HepG2 (cell line): Measurements from ENCODE around the gene HOXC4. TPM values are rescaled to one million over a fixed set of nuclear protein-coding genes. Genes with fewer than 3 reads are reported as not detected.

Experiments used
- ATAC-seq: fragments of 200-7000 bp; cut with Tn5 transposase; 3 replicates; pipeline ENCODE4 v1.9.1; 2020; ENCODE audit warnings: mild to moderate bottlenecking, moderate library complexity
- BruUV-seq: library from RNA; stranded (reverse); fragments of 400-500 nt; replicated peaks from 2 replicates; lab custom pipeline; 2021; lab: Mats Ljungman, UMichigan
- CTCF ChIA-PET: fragments of 300-600 bp; formaldehyde crosslinking; extraction: SDS; loops from one replicate; lab custom pipeline; 2021; ENCODE audit warnings: low total read pairs, inconsistent platforms, low intra/inter-chr PET ratio; lab: Yijun Ruan, JAX
- POLR2A ChIA-PET: fragments of 350-600 bp; sonication (Branson Sonifier 250); formaldehyde crosslinking; loops from one replicate; lab custom pipeline; 2020; ENCODE audit warnings: antibody characterized with exemption, inconsistent platforms; lab: Yijun Ruan, JAX
- DNase-seq: peaks from one replicate; pipeline ENCODE4 v3.0.0-alpha.2; 2015; ENCODE audit warnings: low spot score
- FAIRE-seq: peaks from 3 replicates; lab custom pipeline; 2011; peaks lifted over from hg19 to GRCh38; lab: Jason Lieb, UNC
- H2AFZ ChIP-seq: one replicate; pipeline ENCODE4 v1.6.1; 2011; ENCODE audit warnings: low read length, inconsistent platforms
- H3K27ac ChIP-seq: fragments of 300-600 bp; 3 replicates; pipeline ENCODE4 v1.8.0; 2011; ENCODE audit warnings: mixed run types, mild to moderate bottlenecking, mixed read lengths, low read length, inconsistent platforms; ENCODE audit not compliant: insufficient read depth; ENCODE audit errors: extremely low read length
- H3K27me3 ChIP-seq, 2 experiments: fragments of 200-600 bp in 1 of 2; 2 replicates in 1 of 2; 3 replicates in 1 of 2; pipeline versions ENCODE4 v1.6.0 to v1.8.0; 2011; ENCODE audit warnings: low read length in 2 of 2, mild to moderate bottlenecking in 2 of 2, moderate library complexity in 2 of 2, inconsistent platforms in 1 of 2; ENCODE audit not compliant: insufficient read depth in 2 of 2, control insufficient read depth in 1 of 2
- H3K36me3 ChIP-seq, 2 experiments: fragments of 200-600 bp in 1 of 2; replicated peaks in 1 of 2; 2 replicates in 1 of 2; 3 replicates in 1 of 2; pipeline versions ENCODE4 v1.5.1 to v1.8.0; 2011; ENCODE audit warnings: low read length in 2 of 2, inconsistent platforms in 1 of 2; ENCODE audit not compliant: insufficient read depth in 2 of 2, control insufficient read depth in 1 of 2
- H3K4me1 ChIP-seq: 2 replicates; pipeline ENCODE4 v1.5.1; 2012; ENCODE audit warnings: low read length, inconsistent platforms; ENCODE audit not compliant: insufficient read depth
- H3K4me2 ChIP-seq: 2 replicates; pipeline ENCODE4 v1.6.0; 2011; ENCODE audit warnings: low read depth, low read length, inconsistent platforms
- H3K4me3 ChIP-seq, 3 experiments: fragments of 200-600 bp in 1 of 3; sonication (generic), shearing (Covaris generic) in 1 of 3; replicated peaks in 1 of 3; 2 replicates each; pipeline ENCODE4 v1.5.1; 2011 to 2016; ENCODE audit warnings: low read length in 3 of 3, inconsistent platforms in 2 of 3, low read depth in 2 of 3, mild to moderate bottlenecking in 2 of 3, control low read depth in 1 of 3, mixed read lengths in 1 of 3; ENCODE audit not compliant: insufficient read depth in 1 of 3
- H3K79me2 ChIP-seq: one replicate; pipeline ENCODE4 v1.6.1; 2011; ENCODE audit warnings: low read length, inconsistent platforms; ENCODE audit not compliant: insufficient read depth
- H3K9ac ChIP-seq: 2 replicates; pipeline ENCODE4 v1.6.0; 2011; ENCODE audit warnings: mild to moderate bottlenecking, low read depth, low read length, inconsistent platforms; ENCODE audit not compliant: insufficient read depth
- H3K9me3 ChIP-seq: 2 replicates; pipeline ENCODE4 v1.5.1; 2012; ENCODE audit warnings: mild to moderate bottlenecking, low read length
- H4K20me1 ChIP-seq: 2 replicates; pipeline ENCODE4 v1.6.0; 2011; ENCODE audit warnings: inconsistent platforms, mild to moderate bottlenecking, low read length, moderate library complexity; ENCODE audit not compliant: insufficient read depth
- ARID2 ChIP-seq: sonication (generic); formaldehyde crosslinking; IDR thresholded peaks from 2 replicates; pipeline ENCODE4 v1.8.1; 2022; ENCODE audit warnings: mild to moderate bottlenecking, missing genetic modification reagents, borderline replicate concordance
- JDP2 ChIP-seq: sonication (generic); formaldehyde crosslinking; IDR thresholded peaks from 2 replicates; pipeline ENCODE4 v1.8.1; 2022; ENCODE audit warnings: missing genetic modification reagents, borderline replicate concordance
- SIX1 ChIP-seq: sonication (generic); formaldehyde crosslinking; IDR thresholded peaks from 2 replicates; pipeline ENCODE4 v1.4.0; 2020; ENCODE audit warnings: missing genetic modification reagents, borderline replicate concordance
- TFAP4 ChIP-seq: sonication (generic); IDR thresholded peaks from 2 replicates; pipeline ENCODE4 v1.6.1; 2016; ENCODE audit warnings: low read depth, borderline replicate concordance
- ZKSCAN1 ChIP-seq: fragments of 150-350 bp; IDR thresholded peaks from 2 replicates; pipeline ENCODE4 v1.6.1; 2014; ENCODE audit warnings: low read length
- ZNF180 ChIP-seq: sonication (generic); formaldehyde crosslinking; IDR thresholded peaks from 2 replicates; pipeline ENCODE4 v1.4.0; 2020; ENCODE audit warnings: low read depth, missing genetic modification reagents, borderline replicate concordance
- ZNF24 ChIP-seq: fragments of 450-650 bp; IDR thresholded peaks from 2 replicates; pipeline ENCODE4 v1.6.1; 2017; ENCODE audit warnings: antibody characterized with exemption, mild to moderate bottlenecking
- ZNF609 ChIP-seq: sonication (generic); formaldehyde crosslinking; IDR thresholded peaks from 2 replicates; pipeline ENCODE4 v1.4.0; 2020; ENCODE audit warnings: mild to moderate bottlenecking, missing genetic modification reagents, borderline replicate concordance
- ZNF614 ChIP-seq: IDR thresholded peaks from 2 replicates; pipeline ENCODE4 v1.6.1; 2018; ENCODE audit warnings: missing biosample characterization, missing genetic modification reagents, inconsistent platforms, borderline replicate concordance
- ZSCAN22 ChIP-seq: sonication (generic); formaldehyde crosslinking; IDR thresholded peaks from 2 replicates; pipeline ENCODE4 v1.4.0; 2020; ENCODE audit warnings: mild to moderate bottlenecking, missing genetic modification reagents
- WGBS: methylation state at CpG from one replicate; pipeline ENCODE4 v1.1.6; 2017; ENCODE audit warnings: low lambda C conversion rate; 5-methylcytosine and 5-hydroxymethylcytosine counted together
- in situ Hi-C: cut with HindIII; loops from 2 replicates; pipeline ENCODE4 v1.10.0; 2017; ENCODE audit warnings: low pct_unique_long_range_greater_than_20kb; ENCODE audit not compliant: extremely low pct_ligation_motif_present
- intact Hi-C: fragments of 100-400 bp; cut with micrococcal nuclease; formaldehyde crosslinking; loops from one replicate; pipeline ENCODE4 v1.10.0; 2022; ENCODE audit not compliant: unreplicated experiment
- polyA plus RNA-seq, 8 experiments: library from polyadenylated mRNA; depleted of rRNA in 3 of 8; stranded (reverse) in 7 of 8; unstranded in 1 of 8; fragments of >200 nt; fragmentation: Illumina TruSeq in 4 of 8; extraction: Trizol in 4 of 8; gene quantifications; 2 replicates each; pipeline versions ENCODE4 v1.2.1 to v1.2.3, GENCODE V29; 2011 to 2016; ENCODE audit warnings: low read depth in 4 of 8, missing spikeins in 1 of 8, mixed read lengths in 1 of 8; ENCODE audit not compliant: insufficient read depth in 1 of 8
- total RNA-seq, 5 experiments: library from RNA; depleted of rRNA; stranded (reverse); fragments of >200 nt; fragmentation: Illumina TruSeq; extraction: Trizol; gene quantifications; 2 replicates each; pipeline ENCODE4 v1.2.3, GENCODE V29; 2016; ENCODE audit warnings: low read depth in 1 of 5
- TF ChIP-seq, protein P1 (sequence below): IDR thresholded peaks from 2 replicates; pipeline ENCODE4 v1.6.1; 2016; ENCODE audit warnings: control low read depth

The HOXC4 gene
- total and polyA plus RNA-seq, 2 of the 13 experiments (the other 11 are each of a cell fraction or from before 2014, with no cell fraction given), result not detected

GRCh38 chr12:54026640-54027441, 26.8 kb upstream of the HOXC4 start:
- in situ Hi-C loops, result no loop called here
- no peak overlapping the region for H3K4me2 ChIP-seq
- H3K4me3 ChIP-seq, result no peak overlapping the region
- H3K27ac ChIP-seq, result no peak overlapping the region
- DNase-seq, result no peak
- ChIA-PET POLR2A (no interaction called here), CTCF (no interaction called here)
- no peaks in the 10 kb centered on the region for H3K4me1 ChIP-seq
- BruUV-seq, result no TSS peak
- no peak for FAIRE-seq
- intact Hi-C loops, result no loop called here
- H3K36me3 ChIP-seq, result no peaks in the 10 kb centered on the region
- no peak overlapping the region for H2AFZ ChIP-seq
- H3K27me3 ChIP-seq, result peaks cover 4 to 87% of the 10 kb centered on the region in 2 experiments; a peak in 4 of 5 replicates
- no peak overlapping the region for H3K9ac ChIP-seq
- TF ChIP-seq ZNF24, result no peak
- TF ChIP-seq ZNF614 (CRISPR knock-in tag), result no peak
- H3K79me2 ChIP-seq, result no peaks in the 10 kb centered on the region
- 24% methylated on average over 20 of the region's 22 CpGs for WGBS
- H3K9me3 ChIP-seq, result no peaks in the 10 kb centered on the region
- ATAC-seq, result no peak
- no peaks in the 10 kb centered on the region for H4K20me1 ChIP-seq

GRCh38 chr12:54027442-54027786, 26.2 kb upstream of the HOXC4 start:
- no peak overlapping the region for H3K27ac ChIP-seq
- no peaks in the 10 kb centered on the region for H3K4me1 ChIP-seq
- ChIA-PET CTCF (no interaction called here), POLR2A (no interaction called here)
- no peak overlapping the region for H3K4me2 ChIP-seq
- H3K9me3 ChIP-seq, result no peaks in the 10 kb centered on the region
- WGBS, result 36% methylated on average over 3 of the region's 3 CpGs
- in situ Hi-C loops (no loop called here), intact Hi-C loops (no loop called here)
- ATAC-seq, result no peak
- H3K4me3 ChIP-seq, result no peak overlapping the region
- no peaks in the 10 kb centered on the region for H3K79me2 ChIP-seq
- DNase-seq, result no peak
- BruUV-seq, result no TSS peak
- no peak overlapping the region for H2AFZ ChIP-seq
- peaks cover 4 to 89% of the 10 kb centered on the region in 2 experiments; a peak in 4 of 5 replicates for H3K27me3 ChIP-seq
- H4K20me1 ChIP-seq, result no peaks in the 10 kb centered on the region
- FAIRE-seq, result no peak
- no peak overlapping the region for H3K9ac ChIP-seq
- no peaks in the 10 kb centered on the region for H3K36me3 ChIP-seq
- TF ChIP-seq ZNF609 (CRISPR knock-in tag) (no peak), ZSCAN22 (CRISPR knock-in tag) (no peak), JDP2 (CRISPR knock-in tag) (no peak), ARID2 (CRISPR knock-in tag) (no peak), SIX1 (CRISPR knock-in tag) (no peak), TFAP4 (no peak), ZNF180 (CRISPR knock-in tag) (no peak), ZKSCAN1 (no peak)
- TF ChIP-seq, protein P1, sequence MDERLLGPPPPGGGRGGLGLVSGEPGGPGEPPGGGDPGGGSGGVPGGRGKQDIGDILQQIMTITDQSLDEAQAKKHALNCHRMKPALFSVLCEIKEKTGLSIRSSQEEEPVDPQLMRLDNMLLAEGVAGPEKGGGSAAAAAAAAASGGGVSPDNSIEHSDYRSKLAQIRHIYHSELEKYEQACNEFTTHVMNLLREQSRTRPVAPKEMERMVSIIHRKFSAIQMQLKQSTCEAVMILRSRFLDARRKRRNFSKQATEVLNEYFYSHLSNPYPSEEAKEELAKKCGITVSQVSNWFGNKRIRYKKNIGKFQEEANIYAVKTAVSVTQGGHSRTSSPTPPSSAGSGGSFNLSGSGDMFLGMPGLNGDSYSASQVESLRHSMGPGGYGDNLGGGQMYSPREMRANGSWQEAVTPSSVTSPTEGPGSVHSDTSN (CRISPR knock-in tag), result no peak
